NCI-H1092 treated with DMSO at 0.1 percent for 48 hours (cell line): ENCODE data around the gene LOC101059915.
"Not testable (repeated sequence)": the region's sequence is repeated elsewhere in the genome, so short reads cannot be mapped to it uniquely, and the experiment has no call there.

Experiments
- DNase-seq: peaks from one replicate; lab custom pipeline; 2025; lab: John Stamatoyannopoulos, UW

Gene LOC101059915

GRCh38 chrX:71675636-71676035 is 8.3 kb downstream of the LOC101059915 start:
- DNase-seq = not testable (repeated sequence)

GRCh38 chrX:71676068-71676795 is 8.9 kb downstream of the LOC101059915 start:
- DNase-seq = not testable (repeated sequence)

GRCh38 chrX:71677195-71677594 is 9.8 kb downstream of the LOC101059915 start:
- DNase-seq = not testable (repeated sequence)

- no peak for DNase-seq
These were observed 12.3 kb downstream of the LOC101059915 start for GRCh38 chrX:71679575-71680207.

GRCh38 chrX:71696641-71697465 is 29.5 kb downstream of the LOC101059915 start:
- not testable (repeated sequence) for DNase-seq

- DNase-seq = not testable (repeated sequence)
These were observed 30.3 kb downstream of the LOC101059915 start for GRCh38 chrX:71697466-71698298.

GRCh38 chrX:71698299-71699022 is 31.1 kb downstream of the LOC101059915 start:
- not testable (repeated sequence) for DNase-seq

GRCh38 chrX:71699023-71699344 is 31.6 kb downstream of the LOC101059915 start:
- not testable (repeated sequence) for DNase-seq

- DNase-seq = not testable (repeated sequence)
These were observed 35.5 kb downstream of the LOC101059915 start for GRCh38 chrX:71702853-71703252.

- DNase-seq = not testable (repeated sequence)
These were observed 46.7 kb downstream of the LOC101059915 start for GRCh38 chrX:71714064-71714463.

GRCh38 chrX:71715551-71715950 is 48.2 kb downstream of the LOC101059915 start:
- not testable (repeated sequence) for DNase-seq

GRCh38 chrX:71716323-71716722 is 49.0 kb downstream of the LOC101059915 start:
- DNase-seq = not testable (repeated sequence)

- DNase-seq = not testable (repeated sequence)
These were observed 50.8 kb downstream of the LOC101059915 start, which contains the start of gene CXorf49 for GRCh38 chrX:71718185-71718584. CXorf49 (minus strand) TSS chrX:71718285; CDS start chrX:71718151, 134 bp downstream.

GRCh38 chrX:71719195-71719594 is 51.8 kb downstream of the LOC101059915 start:
- DNase-seq = not testable (repeated sequence)

GRCh38 chrX:71720289-71720886 is 53.0 kb downstream of the LOC101059915 start:
- not testable (repeated sequence) for DNase-seq
